Retinal pigment epithelial cell (primary cell): ENCODE measurements around the gene PRR9.
"Not testable (repeated sequence)": the region's sequence is repeated elsewhere in the genome, so short reads cannot be mapped to it uniquely, and the experiment has no call there.

Source experiments
- DNase-seq: peaks from one replicate; pipeline ENCODE4 v3.0.0-alpha.2; 2010; ENCODE audit warnings: low read depth
- H3K4me3 ChIP-seq: 2 replicates; pipeline ENCODE4 v1.5.1; 2011; ENCODE audit warnings: mild to moderate bottlenecking, low read length, control low read depth, moderate library complexity
- CTCF ChIP-seq: conservative IDR thresholded peaks from 2 replicates; pipeline ENCODE4 v1.5.1; 2011; ENCODE audit warnings: low read depth, low read length, control low read depth, inconsistent platforms

PRR9 gene

GRCh38 chr1:153213519-153213918 lies 3.9 kb upstream of the PRR9 start:
- no peak for TF ChIP-seq CTCF
- H3K4me3 ChIP-seq: no peak overlapping the region
- DNase-seq: no peak

- no peak overlapping the region for H3K4me3 ChIP-seq
- DNase-seq: no peak
- TF ChIP-seq CTCF: no peak
Measured at GRCh38 chr1:153217744-153218416, 496 bp downstream of the PRR9 start.

- no peak overlapping the region for H3K4me3 ChIP-seq
- no peak for TF ChIP-seq CTCF
- DNase-seq: no peak
Measured at GRCh38 chr1:153220606-153221303, 3.4 kb downstream of the PRR9 start.

- H3K4me3 ChIP-seq: not testable (repeated sequence)
- peak; percentile 68 for TF ChIP-seq CTCF
- DNase-seq: peak; percentile 4
Measured at GRCh38 chr1:153223040-153223891, 5.9 kb downstream of the PRR9 start.

- H3K4me3 ChIP-seq: no peak overlapping the region
- DNase-seq: no peak
- no peak for TF ChIP-seq CTCF
Measured at GRCh38 chr1:153227810-153228209, 10.4 kb downstream of the PRR9 start.

GRCh38 chr1:153228491-153228890 lies 11.1 kb downstream of the PRR9 start:
- TF ChIP-seq CTCF: no peak
- no peak overlapping the region for H3K4me3 ChIP-seq
- DNase-seq: no peak
